ENCODE results near the gene NCKAP5.

- TF ChIP-seq POLR2AphosphoS5 (IDR thresholded peaks at IDR 0.05) = no peak
- TF ChIP-seq, protein P1, sequence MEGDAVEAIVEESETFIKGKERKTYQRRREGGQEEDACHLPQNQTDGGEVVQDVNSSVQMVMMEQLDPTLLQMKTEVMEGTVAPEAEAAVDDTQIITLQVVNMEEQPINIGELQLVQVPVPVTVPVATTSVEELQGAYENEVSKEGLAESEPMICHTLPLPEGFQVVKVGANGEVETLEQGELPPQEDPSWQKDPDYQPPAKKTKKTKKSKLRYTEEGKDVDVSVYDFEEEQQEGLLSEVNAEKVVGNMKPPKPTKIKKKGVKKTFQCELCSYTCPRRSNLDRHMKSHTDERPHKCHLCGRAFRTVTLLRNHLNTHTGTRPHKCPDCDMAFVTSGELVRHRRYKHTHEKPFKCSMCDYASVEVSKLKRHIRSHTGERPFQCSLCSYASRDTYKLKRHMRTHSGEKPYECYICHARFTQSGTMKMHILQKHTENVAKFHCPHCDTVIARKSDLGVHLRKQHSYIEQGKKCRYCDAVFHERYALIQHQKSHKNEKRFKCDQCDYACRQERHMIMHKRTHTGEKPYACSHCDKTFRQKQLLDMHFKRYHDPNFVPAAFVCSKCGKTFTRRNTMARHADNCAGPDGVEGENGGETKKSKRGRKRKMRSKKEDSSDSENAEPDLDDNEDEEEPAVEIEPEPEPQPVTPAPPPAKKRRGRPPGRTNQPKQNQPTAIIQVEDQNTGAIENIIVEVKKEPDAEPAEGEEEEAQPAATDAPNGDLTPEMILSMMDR (IDR thresholded peaks at IDR 0.05) = no peak
These were observed 448.0 kb downstream of the NCKAP5 start for GRCh38 chr2:133120310-133120709.

Measured in prostate gland (tissue), 2 donors.